GM12878 (cell line): ENCODE results near the gene GSS. TPM values are rescaled to one million over a fixed set of nuclear protein-coding genes. Genes with fewer than 3 reads are reported as not detected.

ENCODE experiments used
- ATAC-seq: fragments of 200-7000 bp; cut with Tn5 transposase; 3 replicates; pipeline ENCODE4 v1.9.1; 2020; ENCODE audit warnings: mild to moderate bottlenecking, moderate library complexity
- BruUV-seq: library from RNA; stranded (reverse); fragments of 400-500 nt; replicated peaks from 2 replicates; lab custom pipeline; 2021; lab: Mats Ljungman, UMichigan
- CTCF ChIA-PET: fragments of 300-600 bp; sonication (Branson Sonifier 250); formaldehyde crosslinking; extraction: SDS; loops from one replicate; lab custom pipeline; 2021; ENCODE audit warnings: inconsistent platforms; lab: Yijun Ruan, JAX
- POLR2A ChIA-PET: fragments of 350-600 bp; formaldehyde crosslinking; extraction: SDS; loops from one replicate; lab custom pipeline; 2021; ENCODE audit warnings: inconsistent platforms; lab: Charles Lee
- RAD21 ChIA-PET: fragments of 300-600 bp; sonication (Branson Sonifier 250); formaldehyde crosslinking; loops from one replicate; lab custom pipeline; 2023; ENCODE audit warnings: antibody characterized with exemption; ENCODE audit not compliant: unreplicated experiment; lab: Charles Lee
- SMC1A ChIA-PET: fragments of 300-600 bp; sonication (Branson Sonifier 250); formaldehyde crosslinking; loops from one replicate; lab custom pipeline; 2023; ENCODE audit not compliant: unreplicated experiment, uncharacterized antibody; lab: Charles Lee
- DNase-seq: peaks from one replicate; pipeline ENCODE4 v3.0.0-alpha.2; 2011; ENCODE audit warnings: low read depth, low spot score
- FAIRE-seq: peaks from 3 replicates; lab custom pipeline; 2011; peaks lifted over from hg19 to GRCh38; lab: Jason Lieb, UNC
- H2AFZ ChIP-seq: 2 replicates; pipeline ENCODE4 v1.6.0; 2011; ENCODE audit warnings: low read depth, low read length, control low read depth; ENCODE audit not compliant: control insufficient read depth
- H3K27ac ChIP-seq: 2 replicates; pipeline ENCODE4 v1.5.1; 2011; ENCODE audit warnings: control low read depth; ENCODE audit not compliant: control insufficient read depth, insufficient read depth
- H3K27me3 ChIP-seq, 2 experiments: replicated peaks in 1 of 2; 2 replicates each; pipeline versions ENCODE4 v1.6.0 to v1.6.1; 2011; ENCODE audit warnings: low read length in 1 of 2; ENCODE audit not compliant: control insufficient read depth in 2 of 2, insufficient read depth in 2 of 2
- H3K36me3 ChIP-seq, 2 experiments: 2 replicates each; pipeline ENCODE4 v1.5.1; 2011; ENCODE audit warnings: low read length in 1 of 2; ENCODE audit not compliant: control insufficient read depth in 2 of 2, insufficient read depth in 2 of 2
- H3K4me1 ChIP-seq: 2 replicates; pipeline ENCODE4 v1.6.1; 2011; ENCODE audit warnings: mild to moderate bottlenecking, low read length, moderate library complexity, mixed read lengths; ENCODE audit not compliant: control insufficient read depth, insufficient read depth
- H3K4me2 ChIP-seq: 2 replicates; pipeline ENCODE4 v1.6.0; 2011; ENCODE audit warnings: control low read depth; ENCODE audit not compliant: control insufficient read depth, insufficient read depth
- H3K4me3 ChIP-seq: fragments of 200-600 bp; sonication (generic); 2 replicates; pipeline ENCODE4 v1.5.1; 2016
- H3K79me2 ChIP-seq: 2 replicates; pipeline ENCODE4 v1.6.0; 2011; ENCODE audit warnings: low read length; ENCODE audit not compliant: control insufficient read depth, insufficient read depth
- H3K9ac ChIP-seq: 2 replicates; pipeline ENCODE4 v1.8.0; 2011; ENCODE audit warnings: low read length, control low read depth, mixed read lengths; ENCODE audit not compliant: control insufficient read depth, insufficient read depth
- H3K9me3 ChIP-seq: replicated peaks from 3 replicates; pipeline ENCODE4 v1.5.1; 2011; ENCODE audit warnings: mild to moderate bottlenecking, low read length; ENCODE audit not compliant: control insufficient read depth, insufficient read depth
- H4K20me1 ChIP-seq: 2 replicates; pipeline ENCODE4 v1.6.0; 2011; ENCODE audit not compliant: control insufficient read depth, insufficient read depth
- BCL11A ChIP-seq: IDR thresholded peaks from 2 replicates; pipeline ENCODE4 v1.6.1; 2011; ENCODE audit warnings: low read depth, low read length
- CHD1 ChIP-seq: IDR thresholded peaks from 2 replicates; pipeline ENCODE4 v1.6.1; 2012; ENCODE audit warnings: low read depth, low read length, improper control_type of control experiment
- DPF2 ChIP-seq: fragments of 450-650 bp; IDR thresholded peaks from 2 replicates; pipeline ENCODE4 v1.6.1; 2017; ENCODE audit warnings: mild to moderate bottlenecking
- E2F4 ChIP-seq: IDR thresholded peaks from 2 replicates; pipeline ENCODE4 v1.6.1; 2012; ENCODE audit warnings: low read depth, low read length, improper control_type of control experiment
- IKZF2 ChIP-seq, 2 experiments: fragments of 450-650 bp; IDR thresholded peaks; 2 replicates each; pipeline ENCODE4 v1.6.1; 2017; ENCODE audit warnings: mild to moderate bottlenecking in 2 of 2, moderate library complexity in 2 of 2
- IRF3 ChIP-seq: fragments of 450-650 bp; IDR thresholded peaks from 2 replicates; pipeline ENCODE4 v1.6.1; 2014; ENCODE audit warnings: mild to moderate bottlenecking
- MEF2B ChIP-seq: fragments of 450-650 bp; IDR thresholded peaks from 2 replicates; pipeline ENCODE4 v1.6.1; 2018; ENCODE audit warnings: mild to moderate bottlenecking, moderate library complexity; ENCODE audit not compliant: partially characterized antibody, poor library complexity, severe bottlenecking
- PKNOX1 ChIP-seq: fragments of 450-650 bp; IDR thresholded peaks from 2 replicates; pipeline ENCODE4 v1.6.1; 2016; ENCODE audit warnings: mild to moderate bottlenecking
- PML ChIP-seq: IDR thresholded peaks from 2 replicates; pipeline ENCODE4 v1.6.1; 2012; ENCODE audit warnings: low read length, inconsistent platforms
- POLR2AphosphoS2 ChIP-seq: IDR thresholded peaks from 2 replicates; pipeline ENCODE4 v1.6.1; 2011; ENCODE audit warnings: low read depth, mild to moderate bottlenecking, low read length, improper control_type of control experiment, moderate library complexity
- RAD21 ChIP-seq: IDR thresholded peaks from 2 replicates; pipeline ENCODE4 v1.6.1; 2011; ENCODE audit warnings: mild to moderate bottlenecking, low read depth, low read length, moderate library complexity; ENCODE audit not compliant: insufficient read depth
- RAD51 ChIP-seq: fragments of 450-650 bp; IDR thresholded peaks from 2 replicates; pipeline ENCODE4 v1.6.1; 2016; ENCODE audit warnings: moderate library complexity, mild to moderate bottlenecking, inconsistent platforms
- SUPT20H ChIP-seq: IDR thresholded peaks from 2 replicates; pipeline ENCODE4 v1.6.1; 2011; ENCODE audit warnings: low read depth, mild to moderate bottlenecking, low read length, moderate library complexity, borderline replicate concordance; ENCODE audit not compliant: control insufficient read depth
- ZNF622 ChIP-seq: fragments of 450-650 bp; IDR thresholded peaks from 2 replicates; pipeline ENCODE4 v1.6.1; 2017; ENCODE audit warnings: mild to moderate bottlenecking, inconsistent platforms
- WGBS: methylation state at CpG from one replicate; pipeline ENCODE4 v1.1.6; 2016; ENCODE audit warnings: low lambda C conversion rate; ENCODE audit not compliant: insufficient replicate concordance, insufficient coverage; ENCODE audit errors: missing lambda C conversion rate; 5-methylcytosine and 5-hydroxymethylcytosine counted together
- in situ Hi-C: fragments of 300-500 bp; cut with MboI; formaldehyde crosslinking; loops from 9 replicates; pipeline ENCODE4 v1.14.3; 2018; ENCODE audit warnings: mixed read lengths
- intact Hi-C: fragments of 100-400 bp; cut with micrococcal nuclease; formaldehyde crosslinking; loops from one replicate; pipeline ENCODE4 v1.14.2; 2022; ENCODE audit not compliant: unreplicated experiment
- polyA plus RNA-seq, 11 experiments: library from polyadenylated mRNA; depleted of rRNA in 4 of 11; unstranded in 6 of 11; stranded (reverse) in 5 of 11; fragments of >200 nt; fragmentation: Nextera tagmentation in 4 of 11; fragmentation: Illumina TruSeq in 1 of 11; extraction: Ambion mirVana in 4 of 11; extraction: Trizol in 1 of 11; gene quantifications; 1 replicate in 1 of 11; 2 replicates in 10 of 11; pipeline versions ENCODE4 v1.2.1 to v1.2.3, GENCODE V29; 2011 to 2016; ENCODE audit warnings: inconsistent platforms in 2 of 11, missing spikeins in 2 of 11, low read depth in 1 of 11
- total RNA-seq, 4 experiments: library from RNA; depleted of rRNA in 3 of 4; stranded (reverse); fragments of >200 nt in 3 of 4; fragmentation: Illumina TruSeq in 1 of 4; extraction: Trizol in 1 of 4; gene quantifications; 2 replicates each; pipeline versions ENCODE4 v1.2.1 to v1.2.3, GENCODE V29; 2013 to 2021

The GSS gene
- total and polyA plus RNA-seq, 10 of the 15 experiments (the other 5 are each of a cell fraction or from before 2014, with no cell fraction given): 12.7 to 120 (median 67.4) TPM

GRCh38 chr20:34971561-34972235 is 16.1 kb upstream of the GSS start:
- Histone ChIP-seq H3K9ac (no peak overlapping the region), H3K27me3 (no peaks in the 10 kb centered on the region), H4K20me1 (no peaks in the 10 kb centered on the region), H3K9me3 (no peaks in the 10 kb centered on the region), H3K4me2 (no peak overlapping the region), H3K4me3 (no peak overlapping the region), H3K27ac (no peak overlapping the region), H2AFZ (no peak overlapping the region), H3K4me1 (no peaks in the 10 kb centered on the region), H3K79me2 (no peaks in the 10 kb centered on the region), H3K36me3 (no peaks in the 10 kb centered on the region)
- WGBS: 52% methylated on average over 10 of the region's 10 CpGs
- DNase-seq: no peak
- SMC1A ChIA-PET: no interaction called here
- TF ChIP-seq ZNF622 (no peak), RAD51 (no peak), DPF2 (no peak), PKNOX1 (no peak), E2F4 (no peak), RAD21 (no peak), SUPT20H (no peak), MEF2B (no peak), CHD1 (no peak), POLR2AphosphoS2 (no peak), BCL11A (no peak), IRF3 (no peak), IKZF2 (IDR thresholded peaks at IDR 0.05) (no peak), PML (no peak)
- no peak for FAIRE-seq
- CTCF ChIA-PET: no interaction called here
- RAD21 ChIA-PET: no interaction called here
- intact Hi-C loops: no loop called here
- no peak for ATAC-seq
- POLR2A ChIA-PET: no interaction called here
- no TSS peak for BruUV-seq
- in situ Hi-C loops: no loop called here
